IPS-NIHi11 (cell line): ENCODE measurements around the gene CRYBG3.

Experiments used
- DNase-seq: peaks from one replicate; pipeline ENCODE4 v3.0.0; 2012; ENCODE audit warnings: mixed read lengths, low spot score

Gene CRYBG3

DNA sequence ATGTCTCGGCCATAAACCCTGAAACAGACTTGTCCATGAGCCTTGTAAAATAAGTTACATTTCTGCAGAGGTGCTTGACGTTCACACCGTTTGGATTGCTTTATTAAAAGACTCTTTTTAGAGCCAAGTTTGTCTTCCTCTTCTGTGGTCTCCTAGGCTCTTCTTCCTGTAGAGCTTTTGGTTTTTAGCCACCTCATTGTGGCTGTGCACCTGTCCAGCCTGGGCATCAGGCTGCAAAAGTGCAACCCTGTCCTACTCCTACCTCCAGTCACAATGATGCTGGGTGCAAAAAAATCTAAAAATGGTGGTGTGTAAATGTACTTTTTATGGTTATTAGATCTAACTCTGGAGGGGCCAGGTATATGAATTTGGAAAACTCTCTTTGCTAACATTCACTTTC lies 153.2 kb downstream of the CRYBG3 start:
- no peak for DNase-seq

DNA sequence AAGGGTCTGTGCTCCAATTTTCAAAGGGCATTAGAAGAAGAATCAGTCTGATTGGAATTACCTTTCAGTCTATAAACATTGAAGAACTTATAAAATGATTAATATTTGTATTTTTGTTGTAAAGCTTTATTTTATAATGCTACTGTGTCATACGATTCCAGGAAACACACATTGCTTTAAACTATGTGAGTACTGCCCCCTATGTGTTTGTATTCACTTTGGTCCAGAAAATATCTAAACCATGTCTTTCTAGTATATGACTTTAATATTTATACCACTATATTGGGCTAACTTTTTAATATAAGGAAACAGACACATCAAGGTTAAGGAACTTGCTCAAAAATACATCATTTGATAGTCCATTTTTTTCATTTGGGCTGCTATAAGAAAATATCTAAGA lies 153.7 kb downstream of the CRYBG3 start:
- DNase-seq = no peak

DNA sequence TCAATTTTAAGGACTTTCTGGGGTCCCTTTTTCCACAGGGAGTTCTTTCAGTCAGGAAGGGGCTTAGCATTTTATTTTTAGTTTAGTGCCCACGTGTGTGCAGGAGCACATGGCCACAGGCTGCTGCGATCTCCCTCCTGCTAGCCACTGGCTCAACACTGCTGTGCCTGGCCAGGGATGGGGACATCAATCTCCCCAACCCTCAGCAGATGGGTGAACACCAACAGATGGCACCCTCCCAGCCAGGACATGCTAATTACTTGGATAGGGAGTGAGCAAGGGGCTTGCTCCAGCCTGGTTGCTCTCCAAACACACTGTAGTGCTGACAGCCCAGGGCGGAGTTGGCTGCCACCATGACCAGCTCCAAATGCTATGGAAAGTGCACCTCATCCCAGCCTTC lies 157.8 kb downstream of the CRYBG3 start:
- DNase-seq = peak; percentile 13

DNA sequence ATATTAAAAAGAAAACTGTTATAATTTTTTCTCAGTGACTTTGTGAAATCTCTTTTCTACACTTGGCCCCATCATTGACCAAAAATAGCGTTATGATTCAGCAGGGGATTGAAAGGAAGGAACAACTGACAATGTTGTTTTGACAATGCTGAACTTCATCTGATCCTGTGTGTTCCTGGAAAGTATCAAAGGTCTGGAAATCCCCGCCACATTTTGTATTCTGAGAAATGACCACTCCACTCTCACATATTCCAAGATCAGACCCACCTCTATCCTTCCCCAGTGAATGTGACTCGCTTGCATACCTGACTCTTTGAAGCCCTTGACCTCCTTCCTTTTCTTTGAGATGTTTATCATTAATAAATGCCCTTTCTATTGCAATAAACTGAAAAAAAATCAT lies 160.1 kb downstream of the CRYBG3 start:
- DNase-seq = no peak

DNA sequence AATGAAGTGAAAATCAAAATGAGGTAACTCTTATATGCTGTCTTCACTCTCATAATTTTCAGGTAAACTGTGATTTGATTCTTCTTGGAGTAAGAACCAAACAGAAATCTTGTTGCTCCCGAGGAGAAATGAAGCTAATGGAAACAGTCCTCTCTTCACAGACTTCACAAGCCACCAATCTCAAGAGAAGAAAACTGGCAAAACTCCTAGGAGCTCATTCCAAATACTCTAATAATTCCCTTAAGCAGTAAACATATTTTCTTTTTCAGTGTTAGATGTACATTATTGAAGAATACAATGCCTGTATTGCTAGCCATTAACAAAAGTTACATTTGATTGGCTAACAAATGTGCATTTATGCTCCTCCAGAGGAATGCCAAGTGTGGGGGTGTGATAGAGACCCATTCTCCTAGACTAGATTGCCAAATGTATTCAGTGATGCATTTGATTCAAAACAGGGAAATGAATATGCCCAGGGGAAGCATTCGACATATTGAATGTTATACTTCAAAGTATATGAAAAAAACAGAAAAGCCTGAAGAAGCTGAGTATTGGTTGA lies 162.2 kb downstream of the CRYBG3 start:
- DNase-seq = no peak

DNA sequence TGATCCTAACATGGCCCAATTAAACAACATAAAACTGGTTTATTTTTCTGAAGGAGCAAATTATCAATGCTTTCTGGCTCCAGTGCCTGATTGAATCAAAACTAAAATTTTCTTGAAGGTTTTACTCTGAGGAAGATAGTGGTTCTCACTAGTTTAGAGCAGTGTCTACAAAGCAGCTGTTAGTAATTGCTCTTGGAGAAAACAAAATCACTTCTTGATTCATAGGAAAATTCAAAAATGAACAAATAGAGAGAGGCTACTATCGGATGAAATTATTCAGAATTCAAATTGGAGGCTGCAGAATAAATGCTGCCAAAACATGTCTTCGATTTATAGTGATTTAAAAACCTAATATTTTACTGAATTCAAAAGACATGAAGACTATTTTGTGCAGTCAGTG lies 165.5 kb downstream of the CRYBG3 start:
- no peak for DNase-seq

DNA sequence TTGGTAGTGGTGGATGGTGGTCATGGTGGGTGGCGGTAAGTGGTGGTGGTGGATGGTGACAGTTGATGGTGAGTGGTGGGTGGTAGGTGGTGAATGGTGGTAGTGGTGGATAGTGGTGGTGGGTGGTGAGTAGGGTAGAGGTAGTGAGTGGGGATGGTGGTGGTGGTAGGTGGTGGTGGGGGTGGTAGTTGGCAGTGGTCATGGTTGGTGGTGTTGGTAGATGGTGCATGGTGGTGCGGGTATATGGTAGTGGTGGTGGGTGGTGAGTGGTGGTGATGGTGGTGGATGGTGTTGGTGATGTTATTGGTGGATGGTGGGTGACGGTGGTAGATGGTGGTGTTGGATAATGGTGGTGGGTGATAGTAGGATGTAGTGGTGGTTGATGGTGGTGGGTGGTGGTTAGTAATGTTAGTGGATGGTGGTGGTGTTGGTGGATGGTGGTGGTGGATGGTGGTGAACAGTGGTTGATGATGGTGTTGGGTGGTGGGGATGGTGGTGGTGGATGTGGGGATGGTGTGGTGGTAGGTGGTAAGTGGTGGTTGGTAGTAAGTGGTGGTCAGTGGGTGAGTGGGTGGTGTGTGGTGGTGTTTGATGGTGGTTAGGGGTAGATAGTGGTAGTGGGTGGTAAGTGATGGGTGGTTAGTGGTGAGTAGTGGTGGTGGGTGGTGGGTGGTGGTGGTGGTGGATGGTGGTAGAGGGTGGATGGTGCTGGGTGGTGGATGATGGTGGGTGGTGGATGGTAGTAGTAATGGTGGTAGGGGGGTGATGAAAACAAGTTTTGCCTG lies 167.2 kb downstream of the CRYBG3 start:
- no peak for DNase-seq

DNA sequence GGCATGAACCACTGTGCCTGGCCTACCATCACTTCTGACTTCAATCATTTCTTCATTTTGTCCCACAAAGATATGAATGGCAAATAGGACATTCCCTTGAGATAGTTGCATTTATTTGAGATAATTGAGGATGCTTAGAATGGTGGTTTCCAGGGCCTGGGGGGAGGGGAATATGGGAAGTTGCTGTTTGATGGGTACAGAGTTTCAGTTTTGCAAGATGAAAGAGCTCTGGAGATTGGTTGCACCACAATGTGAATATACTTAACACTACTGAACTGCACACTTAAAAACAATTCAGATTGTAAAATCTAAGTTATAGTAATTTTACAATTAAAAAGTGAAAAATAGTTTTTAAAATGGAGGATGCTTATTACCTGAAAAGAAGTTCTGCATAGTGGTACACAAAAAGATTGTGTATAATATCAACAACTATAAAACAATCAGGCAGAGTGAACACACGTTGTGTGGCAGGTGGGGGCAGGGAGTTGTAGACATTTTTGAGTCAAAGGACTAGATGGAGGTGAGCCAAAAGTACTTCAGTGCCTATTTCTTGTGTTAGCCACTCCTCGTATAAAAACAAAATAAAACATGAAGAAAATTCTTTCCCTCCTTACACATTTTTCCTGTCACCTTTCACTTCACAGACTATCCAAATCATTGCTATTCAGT lies 168.9 kb downstream of the CRYBG3 start:
- no peak for DNase-seq

DNA sequence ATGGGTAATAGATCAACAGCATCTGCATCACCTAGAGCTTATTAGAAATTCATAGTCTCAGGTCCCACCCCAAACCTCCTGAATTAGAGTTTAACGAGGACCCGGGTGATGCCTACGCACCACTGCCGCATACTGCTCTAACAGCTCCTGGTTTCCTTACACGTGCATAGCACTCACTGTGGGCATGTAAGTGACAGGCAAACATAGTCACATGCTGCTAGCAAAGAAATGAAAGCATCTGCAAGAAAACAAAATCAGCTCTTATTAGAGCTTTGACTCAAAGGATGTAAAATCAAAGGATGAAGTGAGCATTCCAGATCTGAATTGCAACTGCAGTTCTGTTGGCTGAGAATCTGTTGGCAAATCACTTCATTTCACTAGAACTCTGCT lies 169.5 kb downstream of the CRYBG3 start:
- DNase-seq = no peak

DNA sequence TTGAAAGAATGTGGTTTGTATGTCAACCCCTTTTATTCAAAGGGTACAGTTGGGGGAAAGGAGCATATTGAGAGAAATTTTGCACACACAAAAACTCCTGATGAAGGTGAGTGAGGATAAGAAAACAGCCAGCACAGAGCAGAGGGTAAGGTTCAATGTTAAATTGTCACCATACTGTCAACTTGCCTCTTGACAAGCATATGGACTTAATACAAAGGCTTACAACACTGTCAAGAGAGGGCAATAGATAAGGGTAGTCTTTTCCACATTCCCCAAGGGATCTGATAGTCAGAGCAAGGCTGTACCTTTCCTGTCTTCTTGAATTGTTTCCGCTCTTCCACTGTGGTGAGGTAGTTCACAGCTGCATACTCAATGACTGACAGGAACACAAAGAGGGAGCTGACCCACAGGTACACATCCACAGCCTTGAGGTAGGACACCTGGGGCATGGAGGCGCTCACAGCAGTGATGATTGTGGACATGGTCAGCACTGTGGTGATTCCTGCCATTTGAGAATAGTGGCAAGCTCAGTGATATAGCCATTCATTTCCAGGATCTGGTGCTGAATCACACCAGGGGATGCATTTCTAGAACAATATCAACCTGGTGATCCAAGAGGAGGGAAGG lies 170.8 kb downstream of the CRYBG3 start:
- no peak for DNase-seq

DNA sequence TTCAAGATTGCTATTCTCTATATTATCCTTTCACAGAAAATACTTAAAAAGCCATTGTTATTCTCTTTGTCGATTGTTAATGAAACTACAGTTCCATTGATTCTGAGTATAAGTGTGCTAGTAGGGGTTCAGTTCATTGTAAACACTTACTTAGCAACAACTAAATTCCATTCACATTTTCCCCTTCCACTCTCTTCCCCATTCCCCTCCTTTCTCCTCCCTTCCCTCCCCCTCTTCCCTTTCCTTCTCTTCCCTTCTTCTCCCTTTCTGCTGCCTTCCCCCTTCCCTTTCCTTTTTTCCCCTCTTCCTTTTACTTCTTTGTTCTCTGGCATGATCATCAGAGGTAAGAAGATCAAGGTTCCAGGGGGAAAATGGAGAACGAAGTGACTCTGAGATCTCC lies 171.7 kb downstream of the CRYBG3 start:
- no peak for DNase-seq

DNA sequence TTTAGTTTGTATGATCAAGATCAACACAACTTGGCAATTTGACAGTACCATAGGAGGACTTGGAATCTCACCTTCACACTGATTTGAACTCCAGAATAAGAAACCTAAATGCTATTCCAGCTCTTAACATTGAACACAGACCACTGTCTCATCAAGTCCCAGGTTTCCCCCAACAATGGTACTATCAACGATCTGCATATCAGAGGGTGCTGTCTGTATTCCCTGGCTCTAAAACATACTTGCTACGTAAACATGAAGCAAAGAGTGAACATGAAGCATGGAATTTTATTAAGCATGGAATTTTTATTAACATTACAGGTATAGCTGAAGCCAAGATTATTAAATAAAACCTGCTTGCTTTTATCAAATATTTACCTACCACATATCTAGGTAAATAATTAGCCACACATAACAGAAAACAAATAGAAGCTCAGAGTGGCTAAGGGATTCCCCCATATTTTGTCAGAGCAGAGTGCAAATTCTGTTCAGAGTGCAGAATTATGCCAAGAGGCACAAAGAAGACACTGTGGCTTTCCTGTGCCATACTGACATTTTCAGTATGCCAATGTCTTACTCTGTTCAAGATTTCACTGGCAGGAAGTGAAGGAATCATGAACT lies 172.6 kb downstream of the CRYBG3 start:
- no peak for DNase-seq
